Type B pancreatic cell (in vitro differentiated cells): ENCODE measurements around the gene EMX1. TPM values are rescaled to one million over a fixed set of nuclear protein-coding genes. Genes with fewer than 3 reads are reported as not detected.

ENCODE experiments used
- DNase-seq: peaks from one replicate; pipeline ENCODE4 v3.0.0; 2021; ENCODE audit warnings: mixed read lengths; ENCODE audit not compliant: unreplicated experiment; ENCODE audit errors: extremely low spot score
- H3K27ac Mint-ChIP-seq: 2 replicates; pipeline ENCODE4 v1.8.0; 2021; ENCODE audit warnings: mild to moderate bottlenecking, mixed read lengths
- H3K27me3 Mint-ChIP-seq: 2 replicates; pipeline ENCODE4 v1.8.0; 2021; ENCODE audit warnings: mixed read lengths
- H3K36me3 Mint-ChIP-seq: 2 replicates; pipeline ENCODE4 v1.8.0; 2021; ENCODE audit warnings: mixed read lengths
- H3K4me1 Mint-ChIP-seq: one replicate; pipeline ENCODE4 v1.8.0; 2021; ENCODE audit warnings: mixed read lengths; ENCODE audit not compliant: unreplicated experiment
- H3K4me3 Mint-ChIP-seq: 2 replicates; pipeline ENCODE4 v1.8.0; 2021; ENCODE audit warnings: mild to moderate bottlenecking, mixed read lengths
- H3K9me3 Mint-ChIP-seq: 2 replicates; pipeline ENCODE4 v1.8.0; 2021; ENCODE audit warnings: mixed read lengths
- total RNA-seq: library from RNA; stranded (reverse); gene quantifications from 2 replicates; pipeline ENCODE4 v1.2.1, GENCODE V29; 2021; ENCODE audit warnings: low replicate concordance
- TF ChIP-seq, protein P1 (sequence below): fragments of 200-600 bp; sonication (generic); conservative IDR thresholded peaks from 2 replicates; pipeline ENCODE4 v1.5.0; 2021; ENCODE audit warnings: antibody characterized with exemption, mild to moderate bottlenecking

The EMX1 gene
- total RNA-seq, 1 donor from 2014 or later: 0.97 TPM

DNA sequence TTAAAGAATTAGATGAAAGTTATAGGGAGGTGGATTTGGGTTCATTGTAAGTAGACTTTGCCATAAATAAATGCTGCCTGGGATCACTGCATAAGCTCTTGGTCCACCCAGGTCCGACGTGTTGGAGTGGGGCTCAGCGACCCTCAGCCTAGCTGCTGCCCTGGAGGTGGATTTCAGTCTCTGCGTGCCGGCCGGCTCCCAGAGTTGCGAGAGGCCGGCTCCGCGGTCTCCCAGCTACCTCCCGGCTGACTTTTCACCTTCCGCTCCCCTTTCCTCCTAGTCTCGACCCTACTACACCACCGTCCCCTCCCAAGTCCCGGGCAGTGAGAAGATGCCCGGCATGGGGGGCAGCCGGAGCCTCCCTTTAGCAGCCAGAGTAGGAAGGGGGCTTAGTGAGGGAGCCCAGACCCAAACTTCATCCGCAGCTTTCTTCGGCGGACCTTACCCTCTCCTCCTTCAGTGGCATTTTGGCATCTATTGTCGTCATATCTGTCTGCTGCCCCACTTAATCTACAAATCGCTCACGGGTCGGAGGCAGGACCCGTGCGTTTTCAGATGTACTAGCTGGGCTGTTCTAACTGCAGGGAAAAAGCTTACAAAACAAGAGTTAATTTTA lies 8.1 kb downstream of the EMX1 start:
- TF ChIP-seq, protein P1, sequence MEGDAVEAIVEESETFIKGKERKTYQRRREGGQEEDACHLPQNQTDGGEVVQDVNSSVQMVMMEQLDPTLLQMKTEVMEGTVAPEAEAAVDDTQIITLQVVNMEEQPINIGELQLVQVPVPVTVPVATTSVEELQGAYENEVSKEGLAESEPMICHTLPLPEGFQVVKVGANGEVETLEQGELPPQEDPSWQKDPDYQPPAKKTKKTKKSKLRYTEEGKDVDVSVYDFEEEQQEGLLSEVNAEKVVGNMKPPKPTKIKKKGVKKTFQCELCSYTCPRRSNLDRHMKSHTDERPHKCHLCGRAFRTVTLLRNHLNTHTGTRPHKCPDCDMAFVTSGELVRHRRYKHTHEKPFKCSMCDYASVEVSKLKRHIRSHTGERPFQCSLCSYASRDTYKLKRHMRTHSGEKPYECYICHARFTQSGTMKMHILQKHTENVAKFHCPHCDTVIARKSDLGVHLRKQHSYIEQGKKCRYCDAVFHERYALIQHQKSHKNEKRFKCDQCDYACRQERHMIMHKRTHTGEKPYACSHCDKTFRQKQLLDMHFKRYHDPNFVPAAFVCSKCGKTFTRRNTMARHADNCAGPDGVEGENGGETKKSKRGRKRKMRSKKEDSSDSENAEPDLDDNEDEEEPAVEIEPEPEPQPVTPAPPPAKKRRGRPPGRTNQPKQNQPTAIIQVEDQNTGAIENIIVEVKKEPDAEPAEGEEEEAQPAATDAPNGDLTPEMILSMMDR: no peak
- peak; percentile 50 for DNase-seq
- H3K36me3 Mint-ChIP-seq: no peaks in the 10 kb centered on the region
- peak overlapping the region; percentile 30 for H3K4me3 Mint-ChIP-seq
- peaks cover 5% of the 10 kb centered on the region for H3K4me1 Mint-ChIP-seq
- peaks cover 37% of the 10 kb centered on the region for H3K27me3 Mint-ChIP-seq
- H3K9me3 Mint-ChIP-seq: no peaks in the 10 kb centered on the region
- no peak overlapping the region for H3K27ac Mint-ChIP-seq

DNA sequence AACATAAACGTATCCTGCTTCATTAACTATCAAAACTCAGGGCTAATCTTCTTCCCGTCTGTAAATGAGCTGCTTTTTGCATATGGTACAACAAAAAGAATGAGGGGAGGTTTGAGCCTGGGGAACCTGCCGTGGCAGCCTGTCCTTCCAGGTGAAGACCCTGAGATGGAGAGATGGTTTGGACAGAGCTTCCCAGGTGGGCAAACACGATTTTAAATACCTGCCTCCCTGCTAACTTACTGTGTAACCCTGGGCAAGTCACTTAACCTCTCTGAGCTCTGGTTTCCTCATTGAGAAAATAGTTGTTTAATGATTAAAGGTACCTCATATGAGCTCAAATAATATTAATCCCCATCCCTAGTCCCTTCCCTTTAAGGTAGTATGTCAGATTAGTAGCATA lies 9.0 kb downstream of the EMX1 start:
- Mint-ChIP-seq H3K9me3 (no peaks in the 10 kb centered on the region), H3K27ac (no peak overlapping the region), H3K4me3 (no peak overlapping the region), H3K36me3 (no peaks in the 10 kb centered on the region), H3K27me3 (peaks cover 28% of the 10 kb centered on the region), H3K4me1 (peaks cover 5% of the 10 kb centered on the region)
- DNase-seq: no peak
- TF ChIP-seq, protein P1: no peak

DNA sequence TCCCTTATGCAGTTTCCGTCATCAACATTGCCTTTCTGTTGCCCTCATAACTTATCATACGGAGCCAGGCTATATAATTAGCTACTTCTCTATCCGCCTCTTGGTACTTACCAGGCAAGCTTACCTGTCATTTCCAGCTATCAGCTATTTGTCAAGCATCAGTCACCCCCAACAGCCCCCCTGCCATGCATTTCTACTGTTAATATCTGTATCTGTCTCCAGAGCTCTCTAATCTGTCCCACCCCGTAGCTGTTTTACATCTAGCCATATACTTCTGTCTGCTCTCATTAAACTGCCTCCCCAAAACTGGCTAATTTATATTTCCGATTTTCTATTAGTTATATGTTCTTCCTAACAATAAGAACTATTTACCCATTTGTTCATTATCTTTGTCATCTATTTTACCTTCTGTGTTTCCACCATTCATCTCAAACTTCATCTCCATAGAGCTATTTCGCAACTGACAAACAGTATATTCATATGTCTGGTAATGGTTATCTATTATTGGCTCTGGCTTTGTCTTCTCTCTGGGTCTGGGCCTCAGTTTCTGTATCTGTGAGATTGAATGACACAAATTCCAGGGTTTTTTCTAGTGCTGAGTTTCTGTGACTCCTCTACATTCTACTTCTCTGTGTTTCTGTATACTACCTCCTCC lies 9.6 kb downstream of the EMX1 start:
- peaks cover 22% of the 10 kb centered on the region for H3K27me3 Mint-ChIP-seq

DNA sequence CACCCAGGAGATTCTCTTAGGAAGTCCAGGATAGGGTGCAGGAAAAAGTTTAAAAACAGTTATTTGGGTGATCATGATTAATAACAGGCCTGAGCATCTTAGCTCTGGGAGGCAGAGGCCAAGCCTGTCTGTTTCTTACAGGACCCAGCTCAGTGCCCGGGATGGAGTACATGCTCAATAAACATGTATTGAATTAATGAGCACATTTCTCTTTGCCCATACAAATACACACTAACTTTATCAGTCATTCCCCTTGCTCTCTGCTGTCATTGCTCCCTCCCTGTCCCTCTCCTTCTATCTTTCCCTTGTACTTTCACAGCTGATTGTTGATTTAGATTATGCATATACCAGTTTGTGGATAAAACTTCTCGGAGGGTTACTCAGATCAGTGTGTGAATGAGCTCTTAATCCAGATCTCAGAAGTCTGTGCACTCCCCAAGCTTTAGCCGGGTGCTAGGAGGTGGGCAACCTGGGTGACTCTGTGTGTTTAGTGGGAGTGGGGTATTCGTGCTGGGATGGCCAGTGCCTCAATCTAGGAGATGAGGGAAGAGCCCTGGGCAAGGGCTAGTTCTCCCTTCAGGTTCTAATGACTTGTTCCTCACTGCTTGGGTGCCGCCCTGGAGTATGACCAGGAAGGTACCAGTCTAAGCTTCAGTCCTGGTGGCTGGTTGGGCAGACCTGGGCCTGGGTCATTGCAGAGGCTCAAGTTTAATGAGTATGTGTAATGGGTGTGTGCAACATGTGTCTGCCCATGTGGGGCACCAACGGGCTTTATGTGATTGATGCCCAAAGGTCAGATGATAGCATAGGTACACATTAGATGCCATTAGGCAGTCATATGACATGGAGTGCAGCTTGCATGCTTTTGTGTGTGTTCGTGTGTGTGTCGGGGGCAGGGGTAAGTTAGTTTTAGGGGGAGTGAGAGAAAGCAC lies 10.6 kb downstream of the EMX1 start:
- H3K9me3 Mint-ChIP-seq: no peaks in the 10 kb centered on the region
- DNase-seq: no peak
- H3K4me1 Mint-ChIP-seq: peaks cover 5% of the 10 kb centered on the region
- peaks cover 16% of the 10 kb centered on the region for H3K27me3 Mint-ChIP-seq
- no peak overlapping the region for H3K4me3 Mint-ChIP-seq
- no peak overlapping the region for H3K27ac Mint-ChIP-seq
- TF ChIP-seq, protein P1: no peak
- H3K36me3 Mint-ChIP-seq: no peaks in the 10 kb centered on the region

More for the DNA sequence above, 9.6 kb downstream of the EMX1 start:
- H3K4me1 Mint-ChIP-seq: peaks cover 5% of the 10 kb centered on the region
- TF ChIP-seq, protein P1: no peak
- no peak overlapping the region for H3K27ac Mint-ChIP-seq
- no peak for DNase-seq
- no peaks in the 10 kb centered on the region for H3K36me3 Mint-ChIP-seq
- H3K4me3 Mint-ChIP-seq: no peak overlapping the region
- no peaks in the 10 kb centered on the region for H3K9me3 Mint-ChIP-seq

DNA sequence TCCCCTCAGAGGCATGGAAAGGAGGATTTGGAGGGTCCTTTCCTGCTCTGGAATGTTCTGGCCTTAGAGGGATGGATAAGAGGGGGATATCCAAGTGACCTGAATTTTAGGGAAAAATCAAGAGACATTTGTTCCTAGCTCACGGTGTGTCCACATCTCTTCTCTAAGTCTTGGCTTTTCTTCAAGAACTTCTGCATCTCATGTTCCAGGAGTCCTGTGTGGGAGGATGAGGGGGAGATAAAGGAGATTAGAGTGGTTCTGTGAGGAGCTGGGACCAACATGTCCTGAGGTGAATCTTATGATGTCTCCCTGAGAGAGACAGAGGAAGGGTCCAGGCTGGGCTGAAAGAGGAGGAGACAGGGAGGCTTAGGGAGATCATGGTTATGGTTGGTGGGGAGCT lies 11.7 kb downstream of the EMX1 start:
- peaks cover 10% of the 10 kb centered on the region for H3K27me3 Mint-ChIP-seq
- no peak for DNase-seq
- no peak overlapping the region for H3K4me3 Mint-ChIP-seq
- H3K4me1 Mint-ChIP-seq: no peaks in the 10 kb centered on the region
- H3K9me3 Mint-ChIP-seq: no peaks in the 10 kb centered on the region
- TF ChIP-seq, protein P1: no peak
- H3K27ac Mint-ChIP-seq: no peak overlapping the region
- no peaks in the 10 kb centered on the region for H3K36me3 Mint-ChIP-seq
